ENCODE results near the gene ENPP7.

Gene ENPP7

GRCh38 chr17:79779661-79780365 is 49.1 kb downstream of the ENPP7 start:
- peaks cover 0 to 19% (median 18%) of the 10 kb centered on the region in 11 experiments; a peak in 20 of 22 replicates for H3K27me3 ChIP-seq
- H3K9ac ChIP-seq = peak overlapping the region in 8 of 11 experiments; percentile 81 to 86 (median 86); a peak in 11 of 22 replicates
- H4K20me1 ChIP-seq = peaks cover 0 to 65% (median 59%) of the 10 kb centered on the region in 11 experiments; a peak in 18 of 22 replicates
- peak overlapping the region; percentile 90 to 99 (median 97) for H3K4me2 ChIP-seq
- no peaks in the 10 kb centered on the region for H3K9me3 ChIP-seq (replicated peaks in 1 of 11)
- H3K4me1 ChIP-seq = peaks cover 38 to 52% (median 50%) of the 10 kb centered on the region in 10 experiments
- TF ChIP-seq Cebpa-rat (IDR thresholded peaks at IDR 0.05) = no peak
- H3K36me3 ChIP-seq = peaks cover 12 to 54% (median 40%) of the 10 kb centered on the region in 11 experiments; a peak in 21 of 22 replicates
- H3K27ac ChIP-seq = no peak overlapping the region
- peak overlapping the region in 8 of 10 experiments; percentile 78 to 91 (median 84); a peak in 16 of 20 replicates for H3K4me3 ChIP-seq

DNA sequence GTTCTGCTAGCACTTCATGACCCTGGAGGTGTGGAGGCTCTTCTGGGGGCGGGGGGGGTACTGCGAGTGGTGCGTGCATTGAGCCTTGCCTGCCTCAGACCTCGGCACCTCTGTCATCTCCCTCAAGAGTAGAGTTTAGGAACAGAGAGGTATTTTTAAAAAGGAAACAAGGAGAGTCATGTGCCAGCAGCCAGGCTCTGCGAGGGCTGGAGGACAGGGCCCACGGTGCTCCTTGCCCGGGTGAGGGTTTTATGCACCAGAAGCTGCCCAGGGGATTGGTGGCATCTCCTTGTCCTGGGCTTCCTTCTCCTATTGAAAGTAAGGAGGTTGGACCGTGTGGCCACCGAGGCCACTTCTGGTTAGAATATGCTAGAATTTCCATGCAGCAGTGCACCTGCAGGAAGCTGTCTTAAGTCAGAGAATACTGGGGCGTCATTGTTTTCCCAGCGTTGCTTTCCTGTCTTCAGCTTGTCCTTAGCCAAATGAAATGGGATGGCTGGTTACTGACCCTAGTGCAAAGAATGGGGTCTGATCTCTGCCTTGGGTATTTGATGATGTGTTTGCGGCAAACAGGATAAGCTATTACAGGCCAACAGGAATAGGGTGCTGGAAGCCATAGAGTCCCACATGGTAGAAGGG is 50.4 kb downstream of the ENPP7 start:
- Histone ChIP-seq H3K9me3 (replicated peaks in 1 of 11) (no peaks in the 10 kb centered on the region), H3K9ac (peak overlapping the region in 6 of 11 experiments; percentile 1 to 86 (median 26); a peak in 7 of 22 replicates), H3K36me3 (peaks cover 16 to 67% (median 54%) of the 10 kb centered on the region in 11 experiments; a peak in 21 of 22 replicates), H4K20me1 (peaks cover 0 to 78% (median 72%) of the 10 kb centered on the region in 11 experiments; a peak in 18 of 22 replicates), H3K4me3 (peak overlapping the region in 6 of 10 experiments; percentile 7 to 37 (median 22); a peak in 7 of 20 replicates), H3K27me3 (peaks cover 6 to 24% (median 18%) of the 10 kb centered on the region in 11 experiments; a peak in 21 of 22 replicates), H3K4me2 (peak overlapping the region; percentile 76 to 99 (median 97)), H3K4me1 (peaks cover 38 to 52% (median 50%) of the 10 kb centered on the region in 10 experiments), H3K27ac (no peak overlapping the region)
- TF ChIP-seq Cebpa-rat (IDR thresholded peaks at IDR 0.05) = no peak

DNA sequence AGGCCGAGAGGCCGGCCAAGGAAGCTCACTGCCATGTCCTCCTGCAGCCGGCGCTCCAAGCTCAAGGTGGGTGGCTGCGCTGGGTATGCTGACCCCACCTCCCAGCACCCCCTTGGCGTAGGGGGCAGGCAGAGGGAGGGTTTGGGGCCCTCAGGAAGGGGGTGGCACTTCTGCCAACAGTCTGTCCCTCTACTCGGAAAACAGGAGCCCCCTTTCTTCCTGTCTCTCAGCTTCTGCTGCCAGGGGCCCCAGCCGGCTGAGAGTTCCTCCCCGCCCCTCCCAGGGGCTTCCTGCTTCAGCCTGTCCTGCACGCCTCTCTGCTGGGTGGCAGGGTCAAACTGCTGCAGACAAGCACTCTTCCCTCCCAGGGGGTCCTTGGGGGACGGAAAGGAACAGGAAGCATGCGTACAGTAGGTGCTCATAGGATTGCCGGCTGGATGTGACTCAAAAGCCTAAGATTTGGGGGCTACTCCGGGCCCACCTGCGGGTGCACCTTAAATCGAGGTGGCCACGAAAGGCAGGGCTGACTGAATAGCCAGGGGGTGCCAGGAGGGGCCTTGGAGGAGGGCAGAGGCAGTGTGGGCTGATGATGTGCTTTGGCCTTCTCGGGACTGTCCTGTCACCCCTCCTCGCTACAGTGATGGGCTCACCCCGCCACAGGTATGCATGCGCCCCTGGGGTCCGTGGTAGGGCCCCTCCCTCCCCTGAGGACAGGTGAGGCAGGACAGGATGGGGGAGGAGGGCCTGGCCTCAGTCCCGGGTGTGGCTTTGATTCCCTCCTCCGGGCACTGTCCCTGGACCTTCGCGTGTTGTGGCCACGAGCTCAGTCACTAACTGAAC is 51.2 kb downstream of the ENPP7 start:
- H3K4me1 ChIP-seq = peaks cover 31 to 46% (median 44%) of the 10 kb centered on the region in 10 experiments
- no peak overlapping the region for H3K27ac ChIP-seq
- peak overlapping the region in 6 of 10 experiments; percentile 7 to 37 (median 22); a peak in 7 of 20 replicates for H3K4me3 ChIP-seq
- H3K27me3 ChIP-seq = peaks cover 6 to 24% (median 18%) of the 10 kb centered on the region in 11 experiments
- H4K20me1 ChIP-seq = peaks cover 0 to 86% (median 80%) of the 10 kb centered on the region in 11 experiments; a peak in 18 of 22 replicates
- peak overlapping the region in 7 of 11 experiments; percentile 1 to 86 (median 34); a peak in 6 of 22 replicates for H3K9ac ChIP-seq
- H3K9me3 ChIP-seq (replicated peaks in 1 of 11) = no peaks in the 10 kb centered on the region
- no peak for TF ChIP-seq Cebpa-rat (IDR thresholded peaks at IDR 0.05)
- H3K36me3 ChIP-seq = peaks cover 16 to 75% (median 60%) of the 10 kb centered on the region in 11 experiments; a peak in 21 of 22 replicates
- H3K4me2 ChIP-seq = peak overlapping the region; percentile 76 to 99 (median 97)

GRCh38 chr17:79783891-79784290 is 53.1 kb downstream of the ENPP7 start:
- Histone ChIP-seq H3K4me1 (peaks cover 23 to 42% (median 36%) of the 10 kb centered on the region in 10 experiments), H3K27me3 (peaks cover 25 to 40% (median 36%) of the 10 kb centered on the region in 11 experiments), H3K36me3 (peaks cover 16 to 75% (median 60%) of the 10 kb centered on the region in 11 experiments; a peak in 21 of 22 replicates)

GRCh38 chr17:79784353-79785016 is 53.7 kb downstream of the ENPP7 start:
- peaks cover 31 to 46% (median 42%) of the 10 kb centered on the region in 11 experiments for H3K27me3 ChIP-seq
- H3K36me3 ChIP-seq = peaks cover 16 to 73% (median 59%) of the 10 kb centered on the region in 11 experiments; a peak in 21 of 22 replicates
- no peak overlapping the region for H3K9ac ChIP-seq
- peaks cover 0 to 100% (median 98%) of the 10 kb centered on the region in 11 experiments; a peak in 18 of 22 replicates for H4K20me1 ChIP-seq
- no peak overlapping the region for H3K4me2 ChIP-seq
- H3K9me3 ChIP-seq (replicated peaks in 1 of 11) = no peaks in the 10 kb centered on the region
- H3K27ac ChIP-seq = no peak overlapping the region
- peaks cover 20 to 41% (median 33%) of the 10 kb centered on the region in 10 experiments for H3K4me1 ChIP-seq
- H3K4me3 ChIP-seq = no peak overlapping the region
- TF ChIP-seq Cebpa-rat (IDR thresholded peaks at IDR 0.05) = no peak

More at GRCh38 chr17:79783891-79784290, 53.1 kb downstream of the ENPP7 start:
- Histone ChIP-seq H4K20me1 (peaks cover 0 to 100% (median 98%) of the 10 kb centered on the region in 11 experiments; a peak in 18 of 22 replicates), H3K9ac (no peak overlapping the region), H3K27ac (no peak overlapping the region), H3K4me2 (no peak overlapping the region), H3K9me3 (replicated peaks in 1 of 11) (no peaks in the 10 kb centered on the region), H3K4me3 (no peak overlapping the region)
- no peak for TF ChIP-seq Cebpa-rat (IDR thresholded peaks at IDR 0.05)

- H4K20me1 ChIP-seq = peaks cover 0 to 100% (median 98%) of the 10 kb centered on the region in 11 experiments; a peak in 18 of 22 replicates
- no peak overlapping the region for H3K4me3 ChIP-seq
- no peak overlapping the region for H3K27ac ChIP-seq
- no peak for TF ChIP-seq Cebpa-rat (IDR thresholded peaks at IDR 0.05)
- H3K4me1 ChIP-seq = peaks cover 23 to 41% (median 33%) of the 10 kb centered on the region in 10 experiments
- H3K9ac ChIP-seq = no peak overlapping the region; a peak in 1 of 22 replicates
- H3K4me2 ChIP-seq = no peak overlapping the region
- peaks cover 16 to 65% (median 52%) of the 10 kb centered on the region in 11 experiments; a peak in 21 of 22 replicates for H3K36me3 ChIP-seq
- H3K9me3 ChIP-seq (replicated peaks in 1 of 11) = no peaks in the 10 kb centered on the region
- peaks cover 39 to 54% (median 49%) of the 10 kb centered on the region in 11 experiments for H3K27me3 ChIP-seq
Observed at GRCh38 chr17:79785017-79785899, 54.5 kb downstream of the ENPP7 start.
